ENCODE measurements around the gene MCF2.

Gene MCF2

DNA sequence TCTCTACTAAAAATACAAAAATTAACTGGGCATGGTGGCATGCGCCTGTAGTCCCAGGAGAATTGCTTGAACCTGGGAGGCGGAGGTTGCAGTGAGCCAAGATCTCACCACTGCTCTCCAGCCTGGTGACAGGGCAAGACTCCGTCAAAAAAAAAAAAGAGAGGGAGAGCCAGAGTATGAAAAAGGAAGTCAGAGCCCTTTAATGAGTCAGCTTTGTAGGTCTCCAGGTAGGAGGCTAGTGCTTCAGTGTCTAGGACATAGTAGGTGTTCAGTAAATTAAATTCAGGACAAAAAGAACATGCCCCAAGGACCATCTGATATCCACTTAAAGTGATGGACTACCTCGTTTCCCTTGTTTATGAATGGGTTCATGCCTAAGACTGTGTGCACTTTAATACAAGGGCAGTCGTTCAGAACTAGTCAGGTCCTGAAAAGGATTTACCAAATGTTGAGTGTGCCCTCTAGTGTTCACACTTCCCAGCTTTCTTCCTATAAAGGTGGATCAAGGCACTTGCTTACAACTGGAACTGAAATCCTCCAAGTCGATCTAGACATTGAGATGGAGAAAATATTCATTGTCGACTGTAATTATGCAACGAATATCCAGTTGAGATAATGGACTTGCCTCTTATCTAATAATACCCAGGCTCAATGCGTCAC, 148.5 kb downstream of the MCF2 start:
- H3K27me3 Mint-ChIP-seq: no peaks in the 10 kb centered on the region
- no peak overlapping the region for H3K4me3 Mint-ChIP-seq
- DNase-seq (peak; percentile 20), ATAC-seq (replicated peaks) (peak; percentile 75 to 90)
- peaks cover 9 to 12% of the 10 kb centered on the region in 2 donors for H3K4me1 Mint-ChIP-seq
- H3K27ac Mint-ChIP-seq: no peak overlapping the region
- H3K9me3 Mint-ChIP-seq: no peaks in the 10 kb centered on the region
- no peaks in the 10 kb centered on the region for H3K36me3 Mint-ChIP-seq

DNA sequence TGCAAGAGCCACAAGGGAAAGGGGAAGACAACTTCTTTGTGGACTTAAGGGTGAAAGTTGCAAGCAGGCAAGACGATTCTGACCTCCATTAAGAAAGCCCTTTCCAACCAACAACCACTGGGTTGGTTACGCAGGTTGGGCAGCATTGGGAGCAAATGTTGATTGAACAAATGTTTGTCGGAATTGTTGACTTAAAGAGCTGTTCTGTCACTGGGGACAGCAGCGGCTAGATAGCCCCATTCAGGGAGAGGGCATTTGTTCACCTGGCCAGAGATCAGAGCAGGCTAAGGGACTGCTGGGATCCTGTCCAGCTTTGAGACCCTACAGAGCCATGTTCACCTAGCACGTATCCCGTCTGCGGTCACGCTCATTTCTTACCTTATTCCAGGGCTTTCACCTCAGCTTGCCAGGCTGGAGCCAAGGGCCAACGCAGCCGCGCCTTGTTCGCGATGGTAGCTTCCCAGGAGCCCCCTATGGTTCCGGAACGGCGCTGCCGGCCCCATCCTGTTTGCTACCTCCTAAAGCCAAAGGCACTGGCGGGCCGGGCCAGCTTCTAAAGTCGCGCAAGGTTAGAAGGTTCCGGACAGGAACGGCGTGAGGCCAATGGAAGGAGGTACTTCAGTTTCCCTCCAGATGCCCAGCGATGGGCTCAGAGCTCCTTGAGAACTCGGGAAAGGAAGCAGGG, 152.8 kb downstream of the MCF2 start:
- peak overlapping the region in 1 of 2 donors; percentile 36 for H3K4me3 Mint-ChIP-seq
- no peak for DNase-seq
- H3K27ac Mint-ChIP-seq: no peak overlapping the region
- peaks cover 18 to 28% of the 10 kb centered on the region in 2 donors for H3K4me1 Mint-ChIP-seq
- peaks cover 0 to 2% of the 10 kb centered on the region in 2 donors for H3K9me3 Mint-ChIP-seq
- no peaks in the 10 kb centered on the region for H3K27me3 Mint-ChIP-seq
- no peaks in the 10 kb centered on the region for H3K36me3 Mint-ChIP-seq
- ATAC-seq (replicated peaks): no peak

DNA sequence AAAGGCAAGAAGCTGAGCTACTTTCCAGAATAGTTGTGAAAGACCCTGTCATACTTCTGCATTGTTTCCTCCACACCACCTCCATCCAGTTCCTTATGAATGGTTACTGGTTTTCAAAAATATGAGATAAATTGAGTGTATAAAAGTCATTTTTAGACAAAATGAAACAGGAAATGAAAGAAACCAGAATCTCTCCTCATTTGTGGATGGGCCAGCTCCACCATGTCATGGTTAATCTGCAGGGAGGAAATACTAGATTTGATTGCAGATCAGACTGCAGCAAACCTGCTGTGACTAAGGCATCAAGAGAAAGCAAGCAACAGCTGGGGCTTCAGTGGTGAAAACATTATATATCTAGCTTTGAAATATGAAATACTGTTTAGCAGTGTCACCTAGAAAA, 153.6 kb downstream of the MCF2 start:
- Mint-ChIP-seq H3K9me3 (peaks cover 0 to 2% of the 10 kb centered on the region in 2 donors), H3K4me1 (peaks cover 16 to 28% of the 10 kb centered on the region in 2 donors), H3K27me3 (no peaks in the 10 kb centered on the region), H3K4me3 (no peak overlapping the region), H3K36me3 (no peaks in the 10 kb centered on the region), H3K27ac (no peak overlapping the region)
- DNase-seq: no peak
- peak; percentile 38 to 39 for ATAC-seq (replicated peaks)

DNA sequence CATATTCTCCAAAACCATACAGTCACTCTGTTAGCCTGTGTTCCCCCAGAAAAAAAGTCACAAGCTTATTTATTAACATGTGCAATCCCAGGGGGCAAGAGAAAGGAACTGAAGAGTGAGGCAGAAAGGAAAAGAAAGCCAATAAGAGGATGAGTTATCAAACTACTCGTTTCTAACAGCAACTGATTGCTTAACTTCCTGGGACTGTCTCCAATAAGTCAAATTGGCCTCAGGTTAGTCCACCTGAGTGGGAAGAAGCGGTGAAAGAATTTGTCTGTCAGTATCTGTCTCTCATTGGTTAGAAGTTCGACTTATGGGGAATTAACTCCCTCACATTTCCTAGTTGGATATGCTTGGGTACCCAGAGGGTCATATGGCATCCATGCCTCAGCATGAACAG, 163.4 kb downstream of the MCF2 start:
- H3K4me3 Mint-ChIP-seq: no peak overlapping the region
- peaks cover 0 to 1% of the 10 kb centered on the region in 2 donors for H3K4me1 Mint-ChIP-seq

DNA sequence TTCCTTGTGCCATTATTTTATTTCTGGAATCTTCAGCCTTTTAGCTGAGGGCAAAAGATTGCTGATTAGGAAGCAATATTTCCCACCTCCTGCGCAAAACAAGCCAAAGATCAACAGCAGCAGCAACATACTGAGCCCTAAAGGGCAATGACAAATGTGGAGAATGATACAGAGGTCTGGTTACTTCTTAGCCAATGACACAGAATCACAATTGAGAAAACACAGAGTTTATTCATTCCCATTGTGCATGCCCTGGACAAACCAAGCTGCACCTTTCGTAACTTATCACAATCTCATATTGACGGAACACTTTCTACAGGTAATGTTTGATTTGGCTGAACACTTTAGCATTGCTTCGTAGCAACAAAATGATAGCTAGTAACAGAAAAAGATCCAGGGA, 164.0 kb downstream of the MCF2 start:
- H3K27me3 Mint-ChIP-seq: no peaks in the 10 kb centered on the region
- no peak overlapping the region for H3K27ac Mint-ChIP-seq
- no peak overlapping the region for H3K4me3 Mint-ChIP-seq
- no peaks in the 10 kb centered on the region for H3K36me3 Mint-ChIP-seq
- H3K4me1 Mint-ChIP-seq: peaks cover 0 to 1% of the 10 kb centered on the region in 2 donors
- no peaks in the 10 kb centered on the region for H3K9me3 Mint-ChIP-seq
- DNase-seq (no peak), ATAC-seq (replicated peaks) (no peak)

More for the DNA sequence above, 163.4 kb downstream of the MCF2 start:
- Mint-ChIP-seq H3K27me3 (no peaks in the 10 kb centered on the region), H3K36me3 (no peaks in the 10 kb centered on the region), H3K9me3 (no peaks in the 10 kb centered on the region), H3K27ac (no peak overlapping the region)
- ATAC-seq (replicated peaks): no peak
- DNase-seq: no peak

- Mint-ChIP-seq H3K4me3 (no peak overlapping the region), H3K4me1 (peaks cover 0 to 1% of the 10 kb centered on the region in 2 donors), H3K36me3 (no peaks in the 10 kb centered on the region), H3K27ac (no peak overlapping the region), H3K27me3 (no peaks in the 10 kb centered on the region), H3K9me3 (no peaks in the 10 kb centered on the region)
- ATAC-seq (replicated peaks): no peak
- no peak for DNase-seq
These were observed 165.3 kb downstream of the MCF2 start for GRCh38 chrX:139542652-139543051.

DNA sequence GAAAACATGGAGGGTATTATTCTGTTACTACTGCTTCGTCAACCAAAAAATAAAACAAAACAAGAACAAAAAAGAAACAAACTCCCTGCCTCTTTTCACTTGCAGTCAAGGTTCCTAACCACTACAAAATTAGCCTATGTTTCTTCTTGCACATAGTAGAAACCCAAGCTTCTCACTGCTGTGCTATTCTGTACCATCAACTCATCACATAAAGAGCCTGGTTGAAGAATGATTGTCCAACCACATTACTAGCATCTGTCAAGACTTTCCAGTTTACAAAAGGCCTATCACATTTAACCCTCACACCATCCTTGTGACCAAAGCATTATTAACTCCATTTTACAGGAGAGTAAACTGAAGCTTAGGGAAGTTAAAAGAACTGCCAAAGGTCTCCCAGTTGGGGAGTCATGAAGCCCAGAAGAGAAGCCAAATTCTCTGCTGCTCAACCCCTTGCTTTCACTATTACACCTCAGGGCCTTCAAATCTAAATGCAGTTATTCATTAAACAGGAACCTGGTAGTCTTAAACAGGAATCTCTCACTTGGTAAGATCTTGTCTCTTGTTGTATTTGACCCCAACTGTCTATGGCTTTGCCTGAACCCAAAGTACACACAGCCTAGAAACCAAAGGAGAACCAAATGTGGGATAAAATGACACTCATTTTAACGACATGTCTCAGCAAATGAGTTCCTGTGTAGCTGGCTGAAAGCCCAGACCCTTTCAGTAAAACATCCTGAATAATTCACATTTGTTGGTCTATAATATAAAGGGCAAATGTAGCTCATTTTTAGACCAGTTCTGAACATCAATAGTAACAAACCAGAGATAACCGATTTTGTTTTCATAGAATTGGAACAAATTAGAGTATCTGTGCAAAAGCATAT, 168.8 kb downstream of the MCF2 start:
- no peak overlapping the region for H3K4me3 Mint-ChIP-seq
- no peaks in the 10 kb centered on the region for H3K36me3 Mint-ChIP-seq
- H3K9me3 Mint-ChIP-seq: no peaks in the 10 kb centered on the region
- no peak for DNase-seq
- ATAC-seq (replicated peaks): no peak
- H3K4me1 Mint-ChIP-seq: no peaks in the 10 kb centered on the region
- no peak overlapping the region for H3K27ac Mint-ChIP-seq
- no peaks in the 10 kb centered on the region for H3K27me3 Mint-ChIP-seq

DNA sequence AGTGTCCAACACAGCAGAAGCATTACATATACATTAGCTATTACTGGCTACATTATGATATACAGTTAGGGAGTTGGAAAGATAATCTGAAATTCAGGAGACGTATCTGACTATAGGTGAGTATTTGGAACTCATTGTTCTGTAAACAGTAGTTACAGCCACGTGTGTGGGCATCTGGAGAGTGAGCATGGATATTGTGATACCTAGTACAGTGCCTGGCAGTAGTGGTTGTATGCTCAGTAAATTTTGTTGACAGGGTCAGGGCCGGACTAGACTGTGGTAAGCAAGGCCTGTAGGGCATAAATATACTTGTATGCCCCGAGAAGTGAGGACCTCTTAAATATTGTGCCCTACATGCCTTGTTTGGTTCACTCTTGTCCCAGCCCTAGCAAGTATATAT, 174.5 kb downstream of the MCF2 start:
- no peak for DNase-seq
- Mint-ChIP-seq H3K36me3 (no peaks in the 10 kb centered on the region), H3K4me3 (no peak overlapping the region), H3K27me3 (no peaks in the 10 kb centered on the region), H3K9me3 (peaks cover 0 to 3% of the 10 kb centered on the region in 2 donors), H3K4me1 (no peaks in the 10 kb centered on the region), H3K27ac (no peak overlapping the region)
- ATAC-seq (replicated peaks): no peak

DNA sequence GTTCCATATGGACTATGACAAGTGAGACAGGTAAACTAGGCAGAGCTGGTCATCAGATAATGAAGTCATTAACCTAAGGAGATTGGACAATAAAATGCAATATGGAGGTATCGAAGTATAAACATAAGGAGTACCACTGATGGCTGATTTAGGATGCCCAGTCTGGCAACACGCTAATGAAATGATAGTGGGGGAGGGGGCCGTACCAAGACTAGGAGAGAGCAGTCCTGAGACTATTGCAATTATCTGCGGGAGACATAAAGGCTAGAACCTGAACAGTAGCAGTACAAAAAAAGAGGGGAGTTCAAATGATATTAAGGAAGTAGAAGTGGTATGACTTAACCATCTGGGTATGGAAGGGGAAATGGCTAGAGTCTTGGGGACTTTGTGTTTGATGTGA, 175.1 kb downstream of the MCF2 start:
- DNase-seq (no peak), ATAC-seq (replicated peaks) (no peak)
- Mint-ChIP-seq H3K9me3 (peaks cover 0 to 3% of the 10 kb centered on the region in 2 donors), H3K27ac (no peak overlapping the region), H3K4me1 (no peaks in the 10 kb centered on the region), H3K36me3 (no peaks in the 10 kb centered on the region), H3K4me3 (no peak overlapping the region), H3K27me3 (no peaks in the 10 kb centered on the region)

Data from stimulated activated naive B cell treated with anti-CD40 and anti-IgM and Interleukin-4, amounts not matched to agents 10 μg/mL and 1 μg/mL and 100 μg/mL, for 72 hours (primary cell).